Measurements from ENCODE around the gene RFLNA.

DNA sequence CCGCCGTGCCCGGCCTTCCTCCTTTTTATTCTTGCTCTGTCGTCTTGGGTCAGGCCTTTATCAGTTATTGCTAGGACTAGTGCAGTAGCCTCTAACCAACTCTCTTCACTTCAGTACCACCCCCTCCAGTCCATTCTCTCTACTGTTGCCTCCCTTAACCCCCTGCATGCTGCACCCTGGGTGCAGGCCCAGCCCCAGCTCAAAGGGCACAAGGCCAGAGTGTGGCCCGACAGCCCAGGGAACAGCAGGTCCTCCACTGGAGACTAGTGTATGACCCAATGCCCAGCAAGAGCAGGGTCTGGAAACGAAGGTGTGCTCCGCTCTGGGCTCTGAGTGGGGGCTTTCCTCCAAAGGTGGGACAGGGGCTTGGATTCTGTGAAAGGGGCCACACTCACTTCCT, 30.0 kb upstream of the RFLNA start:
- no peak for TF ChIP-seq CTCF (IDR thresholded peaks at IDR 0.05)
- no peak for TF ChIP-seq POLR2A (IDR thresholded peaks at IDR 0.05)
